Measurements from ENCODE around the gene COL8A1.

DNA sequence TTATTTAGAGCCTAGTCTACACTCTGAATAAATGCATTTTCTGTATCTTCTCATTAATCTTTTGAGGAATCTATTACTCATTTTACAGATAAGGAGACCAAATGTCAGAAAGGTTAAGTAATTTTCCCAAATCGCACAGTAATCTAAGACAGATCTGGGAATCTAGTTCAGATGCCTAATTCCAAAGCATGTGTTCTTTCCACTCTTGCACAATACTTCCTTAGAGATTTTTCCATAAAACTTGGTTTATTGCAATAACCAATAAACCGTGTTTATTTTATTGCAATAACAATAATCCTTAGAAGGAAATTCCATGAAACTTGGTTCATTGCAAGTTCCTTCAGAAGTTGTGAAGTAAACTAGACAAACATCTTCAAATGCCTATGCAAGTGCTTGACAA is 17.4 kb upstream of the COL8A1 start:
- no peak for TF ChIP-seq ZNF384 (IDR thresholded peaks at IDR 0.05)
- TF ChIP-seq FOXK2 (IDR thresholded peaks at IDR 0.05): no peak
- TF ChIP-seq, protein P1, sequence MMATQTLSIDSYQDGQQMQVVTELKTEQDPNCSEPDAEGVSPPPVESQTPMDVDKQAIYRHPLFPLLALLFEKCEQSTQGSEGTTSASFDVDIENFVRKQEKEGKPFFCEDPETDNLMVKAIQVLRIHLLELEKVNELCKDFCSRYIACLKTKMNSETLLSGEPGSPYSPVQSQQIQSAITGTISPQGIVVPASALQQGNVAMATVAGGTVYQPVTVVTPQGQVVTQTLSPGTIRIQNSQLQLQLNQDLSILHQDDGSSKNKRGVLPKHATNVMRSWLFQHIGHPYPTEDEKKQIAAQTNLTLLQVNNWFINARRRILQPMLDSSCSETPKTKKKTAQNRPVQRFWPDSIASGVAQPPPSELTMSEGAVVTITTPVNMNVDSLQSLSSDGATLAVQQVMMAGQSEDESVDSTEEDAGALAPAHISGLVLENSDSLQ (IDR thresholded peaks at IDR 0.05): no peak
- no peak for TF ChIP-seq NFRKB (IDR thresholded peaks at IDR 0.05)
- no peak for TF ChIP-seq SUZ12 (IDR thresholded peaks at IDR 0.05)
- no peak for TF ChIP-seq ELF4 (IDR thresholded peaks at IDR 0.05)
- TF ChIP-seq FOXM1 (IDR thresholded peaks at IDR 0.05; ENCODE audit: borderline replicate concordance): no peak
- TF ChIP-seq TARDBP (IDR thresholded peaks at IDR 0.05): no peak
- no peak for TF ChIP-seq SP1 (IDR thresholded peaks at IDR 0.05)
- TF ChIP-seq BHLHE40 (IDR thresholded peaks at IDR 0.05; ENCODE audit: borderline replicate concordance): no peak
- no peak for TF ChIP-seq ARNT (IDR thresholded peaks at IDR 0.05)
- TF ChIP-seq CTBP1 (IDR thresholded peaks at IDR 0.05; ENCODE audit: borderline replicate concordance): no peak
- no peak for TF ChIP-seq HDGF (IDR thresholded peaks at IDR 0.05; ENCODE audit: borderline replicate concordance)
